H9 (cell line): ENCODE measurements around the gene BCAS3. TPM values are rescaled to one million over a fixed set of nuclear protein-coding genes. Genes with fewer than 3 reads are reported as not detected.

Experiments
- DNase-seq: peaks from one replicate; pipeline ENCODE4 v3.0.0-alpha.2; 2017
- H2AFZ ChIP-seq: one replicate; pipeline ENCODE4 v1.6.1; 2013; ENCODE audit warnings: mild to moderate bottlenecking, low read length, control low read depth, moderate library complexity
- H2AK5ac ChIP-seq: 2 replicates; pipeline ENCODE4 v1.6.1; 2013; ENCODE audit warnings: low read length, control low read depth, mixed read lengths; ENCODE audit not compliant: insufficient read length
- H2BK120ac ChIP-seq: one replicate; pipeline ENCODE4 v1.6.1; 2013; ENCODE audit warnings: low read depth, mild to moderate bottlenecking, low read length, control low read depth, inconsistent platforms; ENCODE audit not compliant: poor library complexity, severe bottlenecking
- H2BK12ac ChIP-seq: 2 replicates; pipeline ENCODE4 v1.6.1; 2013; ENCODE audit warnings: low read length, control low read depth, mixed read lengths, low read depth; ENCODE audit not compliant: insufficient read length
- H2BK15ac ChIP-seq: 2 replicates; pipeline ENCODE4 v1.6.1; 2013; ENCODE audit warnings: low read depth, low read length, control low read depth
- H2BK20ac ChIP-seq: one replicate; pipeline ENCODE4 v1.6.1; 2013; ENCODE audit warnings: low read depth, mild to moderate bottlenecking, low read length, control low read depth, inconsistent platforms; ENCODE audit not compliant: poor library complexity, severe bottlenecking
- H2BK5ac ChIP-seq: 2 replicates; pipeline ENCODE4 v1.6.1; 2013; ENCODE audit warnings: low read length, control low read depth, mixed read lengths; ENCODE audit not compliant: insufficient read length
- H3K14ac ChIP-seq: 2 replicates; pipeline ENCODE4 v1.6.1; 2013; ENCODE audit warnings: low read length, control low read depth; ENCODE audit not compliant: insufficient read depth
- H3K18ac ChIP-seq: 2 replicates; pipeline ENCODE4 v1.6.1; 2013; ENCODE audit warnings: low read depth, mild to moderate bottlenecking, mixed read lengths, low read length, control low read depth; ENCODE audit not compliant: insufficient read length
- H3K23ac ChIP-seq: 2 replicates; pipeline ENCODE4 v1.6.1; 2013; ENCODE audit warnings: low read length, control low read depth, mixed read lengths, low read depth; ENCODE audit not compliant: insufficient read length
- H3K23me2 ChIP-seq: 2 replicates; pipeline ENCODE4 v1.6.1; 2013; ENCODE audit warnings: low read depth, mild to moderate bottlenecking, mixed read lengths, low read length, control low read depth; ENCODE audit not compliant: insufficient read length, poor library complexity, severe bottlenecking
- H3K27ac ChIP-seq: 2 replicates; pipeline ENCODE4 v1.5.1; 2013; ENCODE audit warnings: low read length, control low read depth, mixed read lengths, low read depth; ENCODE audit not compliant: insufficient read length
- H3K27me3 ChIP-seq: 2 replicates; pipeline ENCODE4 v1.6.1; 2013; ENCODE audit warnings: low read length, control low read depth, inconsistent platforms; ENCODE audit not compliant: insufficient read depth
- H3K4ac ChIP-seq: 2 replicates; pipeline ENCODE4 v1.6.1; 2013; ENCODE audit warnings: low read depth, mild to moderate bottlenecking, control low read depth, inconsistent platforms, low read length, moderate library complexity
- H3K4me1 ChIP-seq: 2 replicates; pipeline ENCODE4 v1.6.1; 2013; ENCODE audit warnings: low read length, control low read depth, inconsistent platforms; ENCODE audit not compliant: insufficient read depth
- H3K4me2 ChIP-seq: 2 replicates; pipeline ENCODE4 v1.6.1; 2013; ENCODE audit warnings: low read length, control low read depth, mixed read lengths; ENCODE audit not compliant: insufficient read length, insufficient read depth
- H3K56ac ChIP-seq: 2 replicates; pipeline ENCODE4 v1.6.1; 2013; ENCODE audit warnings: low read depth, mild to moderate bottlenecking, mixed read lengths, low read length, control low read depth; ENCODE audit not compliant: insufficient read length
- H3K79me1 ChIP-seq: 2 replicates; pipeline ENCODE4 v1.6.1; 2013; ENCODE audit warnings: low read depth, mild to moderate bottlenecking, moderate library complexity, low read length, control low read depth, inconsistent platforms; ENCODE audit not compliant: insufficient read depth, poor library complexity, severe bottlenecking
- H3K79me2 ChIP-seq: 2 replicates; pipeline ENCODE4 v1.6.1; 2013; ENCODE audit warnings: low read length, control low read depth, inconsistent platforms; ENCODE audit not compliant: insufficient read depth
- H3K9ac ChIP-seq: 2 replicates; pipeline ENCODE4 v1.6.1; 2013; ENCODE audit warnings: low read length, control low read depth, mixed read lengths; ENCODE audit not compliant: insufficient read length; ENCODE audit errors: extremely low read depth
- H3K9me3 ChIP-seq: one replicate; pipeline ENCODE4 v1.6.1; 2013; ENCODE audit warnings: low read depth, low read length, inconsistent platforms; ENCODE audit not compliant: control insufficient read depth
- H3T11ph ChIP-seq: one replicate; pipeline ENCODE4 v1.6.1; 2013; ENCODE audit warnings: mild to moderate bottlenecking, low read length, control low read depth, inconsistent platforms
- H4K20me1 ChIP-seq: one replicate; pipeline ENCODE4 v1.6.1; 2013; ENCODE audit not compliant: control insufficient read depth, insufficient read length, insufficient read depth
- H4K5ac ChIP-seq: 2 replicates; pipeline ENCODE4 v1.6.1; 2013; ENCODE audit warnings: low read depth, mild to moderate bottlenecking, mixed read lengths, low read length, control low read depth; ENCODE audit not compliant: insufficient read length
- H4K8ac ChIP-seq: replicated peaks from 2 replicates; pipeline ENCODE4 v1.6.1; 2013; ENCODE audit warnings: low read length, control low read depth, mixed read lengths, low read depth; ENCODE audit not compliant: insufficient read length
- H4K91ac ChIP-seq: 2 replicates; pipeline ENCODE4 v1.6.1; 2013; ENCODE audit warnings: low read depth, mild to moderate bottlenecking, moderate library complexity, mixed read lengths, low read length, control low read depth; ENCODE audit not compliant: insufficient read length
- H3K27ac Mint-ChIP-seq, 3 experiments: 2 replicates in 2 of 3; 3 replicates in 1 of 3; pipeline ENCODE4 v1.8.0; 2020 to 2021; ENCODE audit warnings: mixed read lengths in 3 of 3, mild to moderate bottlenecking in 1 of 3, moderate library complexity in 1 of 3
- H3K27me3 Mint-ChIP-seq: 2 replicates; pipeline ENCODE4 v1.8.0; 2021; ENCODE audit warnings: low read depth, mild to moderate bottlenecking, moderate library complexity, mixed read lengths
- H3K36me3 Mint-ChIP-seq, 3 experiments: 2 replicates in 2 of 3; 3 replicates in 1 of 3; pipeline ENCODE4 v1.8.0; 2020 to 2021; ENCODE audit warnings: low read depth in 3 of 3, mixed read lengths in 3 of 3; ENCODE audit not compliant: insufficient read depth in 1 of 3
- H3K4me1 Mint-ChIP-seq, 2 experiments: 2 replicates each; pipeline ENCODE4 v1.8.0; 2020; ENCODE audit warnings: mixed read lengths in 2 of 2
- H3K4me3 Mint-ChIP-seq, 2 experiments: 2 replicates in 1 of 2; 3 replicates in 1 of 2; pipeline ENCODE4 v1.8.0; 2020 to 2021; ENCODE audit warnings: mild to moderate bottlenecking in 2 of 2, mixed read lengths in 2 of 2, moderate library complexity in 1 of 2
- H3K9me3 Mint-ChIP-seq, 2 experiments: 2 replicates in 1 of 2; 3 replicates in 1 of 2; pipeline ENCODE4 v1.8.0; 2020; ENCODE audit warnings: mild to moderate bottlenecking in 2 of 2, mixed read lengths in 2 of 2, moderate library complexity in 1 of 2
- CTCF ChIP-seq: fragments of 200-600 bp; sonication (generic); conservative IDR thresholded peaks from 3 replicates; pipeline ENCODE4 v1.8.0; 2021; ENCODE audit warnings: antibody characterized with exemption, mild to moderate bottlenecking
- WGBS: extraction: QIAGEN DNeasy Blood & Tissue Kit; methylation state at CpG from one replicate; pipeline ENCODE4 v1.1.7; 2013; ENCODE audit warnings: missing lambda C conversion rate, low lambda C conversion rate, mixed read lengths; ENCODE audit not compliant: insufficient read length; ENCODE audit errors: extremely low coverage; 5-methylcytosine and 5-hydroxymethylcytosine counted together
- total RNA-seq: library from RNA; stranded (reverse); gene quantifications from 2 replicates; pipeline ENCODE4 v1.2.1, GENCODE V29; 2021

BCAS3 gene
- total RNA-seq, 1 experiment from 2014 or later: 22.4 TPM

GRCh38 chr17:61237275-61237674 lies 559.6 kb downstream of the BCAS3 start:
- Histone ChIP-seq H3K27me3 (no peaks in the 10 kb centered on the region), H3T11ph (no peak overlapping the region), H3K18ac (no peak overlapping the region), H4K91ac (no peak overlapping the region), H2BK12ac (no peak overlapping the region), H3K14ac (no peak overlapping the region), H2BK15ac (no peak overlapping the region), H2AK5ac (no peak overlapping the region), H3K27ac (no peak overlapping the region), H3K79me2 (no peaks in the 10 kb centered on the region), H2BK5ac (no peak overlapping the region), H3K9me3 (no peaks in the 10 kb centered on the region), H4K8ac (no peak overlapping the region), H4K20me1 (no peaks in the 10 kb centered on the region), H3K4me1 (no peaks in the 10 kb centered on the region; the same call in 1 of the 2 replicates), H3K23ac (no peak overlapping the region), H2AFZ (no peak overlapping the region), H4K5ac (no peak overlapping the region), H3K4me2 (no peak overlapping the region), H3K9ac (no peak overlapping the region), H3K23me2 (no peaks in the 10 kb centered on the region), H2BK120ac (no peak overlapping the region), H3K56ac (no peak overlapping the region), H3K79me1 (no peaks in the 10 kb centered on the region), H3K4ac (no peak overlapping the region), H2BK20ac (no peak overlapping the region)
- Mint-ChIP-seq H3K36me3 (no peaks in the 10 kb centered on the region), H3K4me3 (no peak overlapping the region), H3K9me3 (no peaks in the 10 kb centered on the region), H3K27me3 (no peaks in the 10 kb centered on the region), H3K27ac (no peak overlapping the region), H3K4me1 (peaks cover 16 to 31% of the 10 kb centered on the region in 2 experiments)
- peak; percentile 21; the same call in 2 of the 3 replicates for TF ChIP-seq CTCF
- no peak for DNase-seq
- no CpG with 5 or more reads among the region's 7 CpGs for WGBS
